ENCODE results near the gene CTSE. TPM values are rescaled to one million over a fixed set of nuclear protein-coding genes. Genes with fewer than 3 reads are reported as not detected.

Gene CTSE
- total RNA-seq, 2 experiments from 2014 or later: not detected

- Histone ChIP-seq H3K9me3 (ENCODE audit: control insufficient read depth in 1 of 2, insufficient read depth in 1 of 2, low read length in 2 of 2) (no peaks in the 10 kb centered on the region), H3K27ac (ENCODE audit: low read depth in 1 of 2, low read length in 2 of 2) (no peak overlapping the region), H3K36me3 (ENCODE audit: insufficient read depth, low read length) (no peaks in the 10 kb centered on the region), H3K4me1 (ENCODE audit: insufficient read depth, low read length) (no peaks in the 10 kb centered on the region), H3K4me3 (ENCODE audit: low read length) (no peak overlapping the region), H3K27me3 (ENCODE audit: control insufficient read depth in 1 of 2, insufficient read depth in 2 of 2, low read length in 2 of 2) (no peaks in the 10 kb centered on the region)
- H3K4me3 Mint-ChIP-seq: no peak overlapping the region
- peaks cover 13% of the 10 kb centered on the region for H3K27me3 Mint-ChIP-seq
- no peaks in the 10 kb centered on the region for H3K36me3 Mint-ChIP-seq (ENCODE audit: low read depth)
- ChIA-PET CTCF (no interaction called here), POLR2A (no interaction called here)
- H3K4me1 Mint-ChIP-seq (ENCODE audit: low read depth): no peaks in the 10 kb centered on the region
- no peak for ATAC-seq (ENCODE audit: poor library complexity)
- H3K27ac Mint-ChIP-seq: no peak overlapping the region
- no peak for DNase-seq
- no peak for TF ChIP-seq CTCF (IDR thresholded peaks at IDR 0.05)
- H3K9me3 Mint-ChIP-seq: no peaks in the 10 kb centered on the region
- intact Hi-C loops (cut with DNase I, micrococcal nuclease): no loop called here
Measured at GRCh38 chr1:205989786-205990185, 33.9 kb downstream of the CTSE start.

GRCh38 chr1:205988585-205988995, 35.1 kb downstream of the CTSE start:
- CTCF ChIA-PET: interaction anchor here (1.8 kb wide), 1 partner anchor 11 kb away, joined by 10 read pairs; no protein-coding TSS in a partner anchor
- no peak overlapping the region for H3K27ac Mint-ChIP-seq
- intact Hi-C loops (cut with DNase I, micrococcal nuclease): no loop called here

GRCh38 chr1:205986861-205987260, 36.8 kb downstream of the CTSE start:
- no peaks in the 10 kb centered on the region for H3K36me3 Mint-ChIP-seq (ENCODE audit: low read depth)
- no peak for ATAC-seq (ENCODE audit: poor library complexity)

More at GRCh38 chr1:205988585-205988995, 35.1 kb downstream of the CTSE start:
- Histone ChIP-seq H3K4me1 (ENCODE audit: insufficient read depth, low read length) (no peaks in the 10 kb centered on the region), H3K9me3 (ENCODE audit: control insufficient read depth in 1 of 2, insufficient read depth in 1 of 2, low read length in 2 of 2) (no peaks in the 10 kb centered on the region), H3K27me3 (ENCODE audit: control insufficient read depth in 1 of 2, insufficient read depth in 2 of 2, low read length in 2 of 2) (no peaks in the 10 kb centered on the region), H3K27ac (ENCODE audit: low read depth in 1 of 2, low read length in 2 of 2) (no peak overlapping the region), H3K36me3 (ENCODE audit: insufficient read depth, low read length) (no peaks in the 10 kb centered on the region), H3K4me3 (ENCODE audit: low read length) (no peak overlapping the region)
- POLR2A ChIA-PET: no interaction called here
- H3K27me3 Mint-ChIP-seq: peaks cover 13% of the 10 kb centered on the region
- no peaks in the 10 kb centered on the region for H3K4me1 Mint-ChIP-seq (ENCODE audit: low read depth)
- no peaks in the 10 kb centered on the region for H3K36me3 Mint-ChIP-seq (ENCODE audit: low read depth)
- ATAC-seq (ENCODE audit: poor library complexity) (no peak), DNase-seq (no peak)
- no peaks in the 10 kb centered on the region for H3K9me3 Mint-ChIP-seq
- no peak overlapping the region for H3K4me3 Mint-ChIP-seq
- no peak for TF ChIP-seq CTCF (IDR thresholded peaks at IDR 0.05)

More at GRCh38 chr1:205986861-205987260, 36.8 kb downstream of the CTSE start:
- ChIA-PET POLR2A (no interaction called here), CTCF (interaction anchor here (1.8 kb wide), 1 partner anchor 9 kb away, joined by 10 read pairs; no protein-coding TSS in a partner anchor)
- H3K27ac ChIP-seq (ENCODE audit: low read depth in 1 of 2, low read length in 2 of 2): no peak overlapping the region
- Mint-ChIP-seq H3K9me3 (no peaks in the 10 kb centered on the region), H3K27me3 (peaks cover 13% of the 10 kb centered on the region), H3K4me1 (ENCODE audit: low read depth) (no peaks in the 10 kb centered on the region), H3K4me3 (no peak overlapping the region), H3K27ac (no peak overlapping the region)
- no peaks in the 10 kb centered on the region for H3K4me1 ChIP-seq (ENCODE audit: insufficient read depth, low read length)
- H3K4me3 ChIP-seq (ENCODE audit: low read length): no peak overlapping the region
- TF ChIP-seq CTCF (IDR thresholded peaks at IDR 0.05): no peak
- intact Hi-C loops (cut with DNase I, micrococcal nuclease): no loop called here
- no peak for DNase-seq
- H3K27me3 ChIP-seq (ENCODE audit: control insufficient read depth in 1 of 2, insufficient read depth in 2 of 2, low read length in 2 of 2): no peaks in the 10 kb centered on the region
- H3K9me3 ChIP-seq (ENCODE audit: control insufficient read depth in 1 of 2, insufficient read depth in 1 of 2, low read length in 2 of 2): no peaks in the 10 kb centered on the region
- no peaks in the 10 kb centered on the region for H3K36me3 ChIP-seq (ENCODE audit: insufficient read depth, low read length)
